Measurements from ENCODE around the gene MVB12B.

GRCh38 chr9:126468141-126468825 is 141.7 kb downstream of the MVB12B start:
- TF ChIP-seq, protein P1, sequence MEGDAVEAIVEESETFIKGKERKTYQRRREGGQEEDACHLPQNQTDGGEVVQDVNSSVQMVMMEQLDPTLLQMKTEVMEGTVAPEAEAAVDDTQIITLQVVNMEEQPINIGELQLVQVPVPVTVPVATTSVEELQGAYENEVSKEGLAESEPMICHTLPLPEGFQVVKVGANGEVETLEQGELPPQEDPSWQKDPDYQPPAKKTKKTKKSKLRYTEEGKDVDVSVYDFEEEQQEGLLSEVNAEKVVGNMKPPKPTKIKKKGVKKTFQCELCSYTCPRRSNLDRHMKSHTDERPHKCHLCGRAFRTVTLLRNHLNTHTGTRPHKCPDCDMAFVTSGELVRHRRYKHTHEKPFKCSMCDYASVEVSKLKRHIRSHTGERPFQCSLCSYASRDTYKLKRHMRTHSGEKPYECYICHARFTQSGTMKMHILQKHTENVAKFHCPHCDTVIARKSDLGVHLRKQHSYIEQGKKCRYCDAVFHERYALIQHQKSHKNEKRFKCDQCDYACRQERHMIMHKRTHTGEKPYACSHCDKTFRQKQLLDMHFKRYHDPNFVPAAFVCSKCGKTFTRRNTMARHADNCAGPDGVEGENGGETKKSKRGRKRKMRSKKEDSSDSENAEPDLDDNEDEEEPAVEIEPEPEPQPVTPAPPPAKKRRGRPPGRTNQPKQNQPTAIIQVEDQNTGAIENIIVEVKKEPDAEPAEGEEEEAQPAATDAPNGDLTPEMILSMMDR (IDR thresholded peaks at IDR 0.05; ENCODE audit: low read depth, low read length) = no peak
- no peak for TF ChIP-seq EZH2phosphoT487 (IDR thresholded peaks at IDR 0.05; ENCODE audit: low read depth)

Data from OCI-LY3 (cell line).